H1 (cell line): ENCODE measurements around the gene TPD52L1. TPM values are rescaled to one million over a fixed set of nuclear protein-coding genes. Genes with fewer than 3 reads are reported as not detected.

Experiments used
- CTCF ChIA-PET: fragments of 300-600 bp; sonication (Branson Sonifier 250); formaldehyde crosslinking; loops from one replicate; lab custom pipeline; 2021; ENCODE audit not compliant: partially characterized antibody; lab: Charles Lee
- POLR2A ChIA-PET: fragments of 300-600 bp; sonication (Branson Sonifier 250); formaldehyde crosslinking; loops from one replicate; lab custom pipeline; 2021; ENCODE audit warnings: inconsistent platforms; ENCODE audit not compliant: partially characterized antibody; lab: Charles Lee
- DNase-seq, 2 experiments: peaks; one replicate each; pipeline versions ENCODE4 v3.0.0 to v3.0.0-alpha.2; 2010 to 2022; ENCODE audit warnings: low spot score in 2 of 2, low read depth in 1 of 2, mixed read lengths in 1 of 2
- FAIRE-seq: peaks from 2 replicates; lab custom pipeline; 2011; peaks lifted over from hg19 to GRCh38; lab: Jason Lieb, UNC
- H2AFZ ChIP-seq: 2 replicates; pipeline ENCODE4 v1.8.1; 2012; ENCODE audit warnings: low read length, inconsistent platforms
- H2AK5ac ChIP-seq: 2 replicates; pipeline ENCODE4 v1.6.1; 2013; ENCODE audit warnings: low read depth, low read length
- H2BK120ac ChIP-seq: replicated peaks from 2 replicates; pipeline ENCODE3; 2013; ENCODE audit warnings: low read depth, low read length, inconsistent platforms
- H2BK12ac ChIP-seq: 2 replicates; pipeline ENCODE4 v1.6.1; 2013; ENCODE audit warnings: low read depth, low read length
- H2BK15ac ChIP-seq: 2 replicates; pipeline ENCODE4 v1.6.1; 2013; ENCODE audit warnings: low read length
- H2BK20ac ChIP-seq: 2 replicates; pipeline ENCODE4 v1.6.1; 2013; ENCODE audit warnings: low read length
- H2BK5ac ChIP-seq: 2 replicates; pipeline ENCODE4 v1.6.1; 2013; ENCODE audit warnings: low read depth, low read length
- H3K14ac ChIP-seq: 2 replicates; pipeline ENCODE4 v1.6.1; 2013; ENCODE audit warnings: inconsistent platforms; ENCODE audit not compliant: insufficient read length
- H3K18ac ChIP-seq: 2 replicates; pipeline ENCODE4 v1.6.1; 2013; ENCODE audit warnings: low read length; ENCODE audit errors: extremely low read depth
- H3K23ac ChIP-seq: 2 replicates; pipeline ENCODE4 v1.6.1; 2013; ENCODE audit warnings: inconsistent platforms; ENCODE audit not compliant: insufficient read length
- H3K23me2 ChIP-seq: 2 replicates; pipeline ENCODE4 v1.6.1; 2013; ENCODE audit warnings: low read depth, low read length
- H3K27ac ChIP-seq: 2 replicates; pipeline ENCODE4 v1.6.1; 2011; ENCODE audit warnings: low read depth, low read length, inconsistent platforms
- H3K27me3 ChIP-seq, 4 experiments: replicated peaks in 1 of 4; 1 replicate in 1 of 4; 2 replicates in 3 of 4; pipeline versions ENCODE4 v1.6.1 to v1.8.1; 2011 to 2013; ENCODE audit warnings: low read length in 3 of 4, mild to moderate bottlenecking in 3 of 4, inconsistent platforms in 2 of 4, mixed read lengths in 2 of 4, moderate library complexity in 1 of 4; ENCODE audit not compliant: control insufficient read depth in 3 of 4, insufficient read depth in 3 of 4; ENCODE audit errors: extremely low read depth in 1 of 4
- H3K36me3 ChIP-seq, 4 experiments: 2 replicates each; pipeline versions ENCODE4 v1.6.1 to v1.8.1; 2011 to 2013; ENCODE audit warnings: mild to moderate bottlenecking in 4 of 4, low read length in 3 of 4, moderate library complexity in 2 of 4, control low read depth in 1 of 4, inconsistent platforms in 1 of 4; ENCODE audit not compliant: insufficient read depth in 4 of 4, control insufficient read depth in 2 of 4
- H3K4ac ChIP-seq: replicated peaks from 2 replicates; pipeline ENCODE3; 2013; ENCODE audit warnings: low read length, low read depth, mixed read lengths, inconsistent platforms; ENCODE audit not compliant: insufficient read length
- H3K4me1 ChIP-seq, 4 experiments: replicated peaks in 1 of 4; 1 replicate in 1 of 4; 2 replicates in 3 of 4; pipeline versions ENCODE4 v1.6.1 to v1.8.1; 2011 to 2013; ENCODE audit warnings: low read length in 3 of 4, inconsistent platforms in 2 of 4, mixed read lengths in 1 of 4; ENCODE audit not compliant: insufficient read depth in 4 of 4, control insufficient read depth in 3 of 4
- H3K4me2 ChIP-seq, 2 experiments: 2 replicates each; pipeline versions ENCODE4 v1.6.1 to v1.8.1; 2011 to 2013; ENCODE audit warnings: low read depth in 2 of 2, low read length in 2 of 2, control low read depth in 1 of 2, inconsistent platforms in 1 of 2, mild to moderate bottlenecking in 1 of 2; ENCODE audit not compliant: insufficient read depth in 1 of 2
- H3K4me3 ChIP-seq, 4 experiments: fragments of 200-600, 300-600 bp in 1 of 4; sonication (generic), shearing (Covaris generic), sonication (Bioruptor Twin) in 1 of 4; 2 replicates each; pipeline versions ENCODE4 v1.5.1 to v1.8.1; 2011 to 2016; ENCODE audit warnings: low read length in 4 of 4, low read depth in 3 of 4, control low read depth in 2 of 4, inconsistent platforms in 2 of 4, mild to moderate bottlenecking in 2 of 4, mixed read lengths in 1 of 4, moderate library complexity in 1 of 4; ENCODE audit not compliant: insufficient read depth in 2 of 4; ENCODE audit errors: extremely low read depth in 1 of 4
- H3K56ac ChIP-seq: replicated peaks from 2 replicates; pipeline ENCODE3; 2013; ENCODE audit warnings: low read depth, mild to moderate bottlenecking, mixed read lengths, low read length, inconsistent platforms; ENCODE audit not compliant: insufficient read length
- H3K79me1 ChIP-seq: 2 replicates; pipeline ENCODE4 v1.6.1; 2013; ENCODE audit warnings: low read depth, low read length, control low read depth
- H3K79me2 ChIP-seq, 2 experiments: 2 replicates each; pipeline versions ENCODE4 v1.6.1 to v1.8.1; 2012 to 2013; ENCODE audit warnings: low read length in 2 of 2, mild to moderate bottlenecking in 2 of 2, inconsistent platforms in 1 of 2; ENCODE audit not compliant: insufficient read depth in 2 of 2, control insufficient read depth in 1 of 2
- H3K9ac ChIP-seq, 4 experiments: replicated peaks in 1 of 4; 1 replicate in 1 of 4; 2 replicates in 3 of 4; pipeline versions ENCODE4 v1.6.1 to v1.8.1; 2011 to 2013; ENCODE audit warnings: low read depth in 3 of 4, low read length in 3 of 4, control low read depth in 2 of 4, mild to moderate bottlenecking in 2 of 4, moderate library complexity in 2 of 4, inconsistent platforms in 1 of 4; ENCODE audit errors: extremely low read depth in 1 of 4
- H3K9me3 ChIP-seq, 2 experiments: 2 replicates each; pipeline versions ENCODE4 v1.6.1 to v1.8.1; 2012 to 2013; ENCODE audit warnings: mild to moderate bottlenecking in 2 of 2, moderate library complexity in 2 of 2, control low read depth in 1 of 2, inconsistent platforms in 1 of 2, low read depth in 1 of 2, low read length in 1 of 2, mixed read lengths in 1 of 2; ENCODE audit not compliant: insufficient read depth in 2 of 2
- H4K20me1 ChIP-seq, 2 experiments: replicated peaks in 1 of 2; 2 replicates each; pipeline versions ENCODE3 to v1.8.1; 2011 to 2013; ENCODE audit warnings: inconsistent platforms in 2 of 2, low read length in 2 of 2, mild to moderate bottlenecking in 1 of 2; ENCODE audit not compliant: insufficient read depth in 2 of 2, control insufficient read depth in 1 of 2
- H4K5ac ChIP-seq: 2 replicates; pipeline ENCODE4 v1.6.1; 2013; ENCODE audit warnings: low read length, low read depth, mixed read lengths, inconsistent platforms; ENCODE audit not compliant: insufficient read length
- H4K8ac ChIP-seq: 2 replicates; pipeline ENCODE4 v1.8.0; 2013; ENCODE audit warnings: mild to moderate bottlenecking, moderate library complexity, low read length, inconsistent platforms; ENCODE audit not compliant: insufficient read depth; ENCODE audit errors: extremely low read depth
- H4K91ac ChIP-seq: replicated peaks from 2 replicates; pipeline ENCODE3; 2013; ENCODE audit warnings: low read length, mixed read lengths, inconsistent platforms; ENCODE audit not compliant: insufficient read length
- JUND ChIP-seq: IDR thresholded peaks from 2 replicates; pipeline ENCODE4 v1.6.1; 2011; ENCODE audit warnings: mild to moderate bottlenecking, improper control_type of control experiment, low read length
- MAX ChIP-seq: IDR thresholded peaks from 2 replicates; pipeline ENCODE4 v1.6.1; 2012; ENCODE audit warnings: inconsistent platforms
- NRF1 ChIP-seq: IDR thresholded peaks from 2 replicates; pipeline ENCODE4 v1.6.1; 2011; ENCODE audit warnings: mild to moderate bottlenecking, low read depth, low read length, improper control_type of control experiment
- RXRA ChIP-seq: IDR thresholded peaks from 2 replicates; pipeline ENCODE4 v1.6.1; 2011; ENCODE audit warnings: low read depth, mild to moderate bottlenecking, low read length, moderate library complexity; ENCODE audit not compliant: insufficient read depth
- SUZ12 ChIP-seq: fragments of 200-600 bp; sonication (generic); IDR thresholded peaks from 2 replicates; pipeline ENCODE4 v1.6.1; 2012; ENCODE audit warnings: mild to moderate bottlenecking, inconsistent platforms, low read length, moderate library complexity, mixed read lengths
- WGBS, 2 experiments: shearing (Covaris generic) in 1 of 2; methylation state at CpG; one replicate each; pipeline versions ENCODE4 v1.1.6 to v1.1.7; 2013 to 2015; ENCODE audit warnings: low lambda C conversion rate in 2 of 2, mixed read lengths in 2 of 2, inconsistent platforms in 1 of 2, low coverage in 1 of 2, missing lambda C conversion rate in 1 of 2; ENCODE audit not compliant: insufficient replicate concordance in 2 of 2, insufficient coverage in 1 of 2, insufficient read length in 1 of 2; ENCODE audit errors: extremely low coverage in 1 of 2, missing lambda C conversion rate in 1 of 2; 5-methylcytosine and 5-hydroxymethylcytosine counted together
- polyA plus RNA-seq, 7 experiments: library from polyadenylated mRNA; depleted of rRNA in 3 of 7; stranded (reverse) in 5 of 7; unstranded in 2 of 7; fragments of >200 nt in 5 of 7; fragments of 200-250 nt in 2 of 7; gene quantifications; 1 replicate in 5 of 7; 2 replicates in 1 of 7; 4 replicates in 1 of 7; pipeline versions ENCODE4 v1.2.1 to v1.2.3, GENCODE V29; 2011 to 2013; ENCODE audit warnings: missing spikeins in 2 of 7, mixed read lengths in 2 of 7
- total RNA-seq: library from RNA; stranded (reverse); fragmentation: NEBNext Ultra II Directional; extraction: Animal tissue kit (Norgen Biotek cat#: 25700); gene quantifications from 2 replicates; pipeline ENCODE4 v1.2.1, GENCODE V29; 2021

TPD52L1 gene
- total and polyA plus RNA-seq, 2 of the 8 experiments (the other 6 are each of a cell fraction or from before 2014, with no cell fraction given): 7.4 to 14.2 TPM

GRCh38 chr6:125156496-125156895, 2.9 kb downstream of the TPD52L1 start:
- peaks cover 0 to 23% (median 14%) of the 10 kb centered on the region in 4 experiments; a peak in 6 of 7 replicates for H3K27me3 ChIP-seq
- H4K91ac ChIP-seq: no peak overlapping the region
- no peaks in the 10 kb centered on the region for H3K9me3 ChIP-seq
- no peak overlapping the region for H2AFZ ChIP-seq
- H3K18ac ChIP-seq: no peak overlapping the region
- no peak for DNase-seq
- H3K4ac ChIP-seq: no peak overlapping the region
- H2AK5ac ChIP-seq: no peak overlapping the region
- peaks cover 13% of the 10 kb centered on the region; the same call in 1 of the 2 replicates for H3K23me2 ChIP-seq
- no peak overlapping the region for H3K56ac ChIP-seq
- no peak overlapping the region for H3K4me3 ChIP-seq
- H3K79me2 ChIP-seq: no peaks in the 10 kb centered on the region
- FAIRE-seq: no peak
- H3K4me1 ChIP-seq: peaks cover 0 to 3% (median 1%) of the 10 kb centered on the region in 4 experiments; a peak in 2 of 7 replicates
- no peak overlapping the region for H3K9ac ChIP-seq
- WGBS, 2 experiments: 88% methylated on average over 4 of the region's 4 CpGs; no CpG with 5 or more reads in 1 of the 2 experiments
- H2BK5ac ChIP-seq: no peak overlapping the region
- no peaks in the 10 kb centered on the region for H3K36me3 ChIP-seq
- CTCF ChIA-PET: interaction anchor here (0.5 kb wide), 1 partner anchor 808 kb away, joined by 3 read pairs; no protein-coding TSS in a partner anchor
- no peak overlapping the region for H3K4me2 ChIP-seq
- no peak overlapping the region for H2BK120ac ChIP-seq
- TF ChIP-seq NRF1 (no peak), SUZ12 (no peak), JUND (no peak), MAX (no peak), RXRA (no peak)
- no peak overlapping the region for H3K14ac ChIP-seq
- no peaks in the 10 kb centered on the region for H4K20me1 ChIP-seq
- H2BK20ac ChIP-seq: no peak overlapping the region
- no peak overlapping the region for H4K5ac ChIP-seq
- POLR2A ChIA-PET: no interaction called here
- H3K27ac ChIP-seq: no peak overlapping the region
- H2BK15ac ChIP-seq: no peak overlapping the region
- no peaks in the 10 kb centered on the region for H3K79me1 ChIP-seq
- H2BK12ac ChIP-seq: no peak overlapping the region
- H4K8ac ChIP-seq: no peak overlapping the region
- H3K23ac ChIP-seq: no peak overlapping the region
